H9 (cell line): ENCODE data around the gene GPR156. TPM values are rescaled to one million over a fixed set of nuclear protein-coding genes. Genes with fewer than 3 reads are reported as not detected.

Experiments used
- DNase-seq: peaks from one replicate; pipeline ENCODE4 v3.0.0-alpha.2; 2017
- H2AFZ ChIP-seq: one replicate; pipeline ENCODE4 v1.6.1; 2013; ENCODE audit warnings: mild to moderate bottlenecking, low read length, control low read depth, moderate library complexity
- H2AK5ac ChIP-seq: 2 replicates; pipeline ENCODE4 v1.6.1; 2013; ENCODE audit warnings: low read length, control low read depth, mixed read lengths; ENCODE audit not compliant: insufficient read length
- H2BK120ac ChIP-seq: one replicate; pipeline ENCODE4 v1.6.1; 2013; ENCODE audit warnings: low read depth, mild to moderate bottlenecking, low read length, control low read depth, inconsistent platforms; ENCODE audit not compliant: poor library complexity, severe bottlenecking
- H2BK12ac ChIP-seq: 2 replicates; pipeline ENCODE4 v1.6.1; 2013; ENCODE audit warnings: low read length, control low read depth, mixed read lengths, low read depth; ENCODE audit not compliant: insufficient read length
- H2BK15ac ChIP-seq: 2 replicates; pipeline ENCODE4 v1.6.1; 2013; ENCODE audit warnings: low read depth, low read length, control low read depth
- H2BK20ac ChIP-seq: one replicate; pipeline ENCODE4 v1.6.1; 2013; ENCODE audit warnings: low read depth, mild to moderate bottlenecking, low read length, control low read depth, inconsistent platforms; ENCODE audit not compliant: poor library complexity, severe bottlenecking
- H2BK5ac ChIP-seq: 2 replicates; pipeline ENCODE4 v1.6.1; 2013; ENCODE audit warnings: low read length, control low read depth, mixed read lengths; ENCODE audit not compliant: insufficient read length
- H3K14ac ChIP-seq: 2 replicates; pipeline ENCODE4 v1.6.1; 2013; ENCODE audit warnings: low read length, control low read depth; ENCODE audit not compliant: insufficient read depth
- H3K18ac ChIP-seq: 2 replicates; pipeline ENCODE4 v1.6.1; 2013; ENCODE audit warnings: low read depth, mild to moderate bottlenecking, mixed read lengths, low read length, control low read depth; ENCODE audit not compliant: insufficient read length
- H3K23ac ChIP-seq: 2 replicates; pipeline ENCODE4 v1.6.1; 2013; ENCODE audit warnings: low read length, control low read depth, mixed read lengths, low read depth; ENCODE audit not compliant: insufficient read length
- H3K23me2 ChIP-seq: 2 replicates; pipeline ENCODE4 v1.6.1; 2013; ENCODE audit warnings: low read depth, mild to moderate bottlenecking, mixed read lengths, low read length, control low read depth; ENCODE audit not compliant: insufficient read length, poor library complexity, severe bottlenecking
- H3K27ac ChIP-seq: 2 replicates; pipeline ENCODE4 v1.5.1; 2013; ENCODE audit warnings: low read length, control low read depth, mixed read lengths, low read depth; ENCODE audit not compliant: insufficient read length
- H3K27me3 ChIP-seq: 2 replicates; pipeline ENCODE4 v1.6.1; 2013; ENCODE audit warnings: low read length, control low read depth, inconsistent platforms; ENCODE audit not compliant: insufficient read depth
- H3K4ac ChIP-seq: 2 replicates; pipeline ENCODE4 v1.6.1; 2013; ENCODE audit warnings: low read depth, mild to moderate bottlenecking, control low read depth, inconsistent platforms, low read length, moderate library complexity
- H3K4me1 ChIP-seq: 2 replicates; pipeline ENCODE4 v1.6.1; 2013; ENCODE audit warnings: low read length, control low read depth, inconsistent platforms; ENCODE audit not compliant: insufficient read depth
- H3K4me2 ChIP-seq: 2 replicates; pipeline ENCODE4 v1.6.1; 2013; ENCODE audit warnings: low read length, control low read depth, mixed read lengths; ENCODE audit not compliant: insufficient read length, insufficient read depth
- H3K56ac ChIP-seq: 2 replicates; pipeline ENCODE4 v1.6.1; 2013; ENCODE audit warnings: low read depth, mild to moderate bottlenecking, mixed read lengths, low read length, control low read depth; ENCODE audit not compliant: insufficient read length
- H3K79me1 ChIP-seq: 2 replicates; pipeline ENCODE4 v1.6.1; 2013; ENCODE audit warnings: low read depth, mild to moderate bottlenecking, moderate library complexity, low read length, control low read depth, inconsistent platforms; ENCODE audit not compliant: insufficient read depth, poor library complexity, severe bottlenecking
- H3K79me2 ChIP-seq: 2 replicates; pipeline ENCODE4 v1.6.1; 2013; ENCODE audit warnings: low read length, control low read depth, inconsistent platforms; ENCODE audit not compliant: insufficient read depth
- H3K9ac ChIP-seq: 2 replicates; pipeline ENCODE4 v1.6.1; 2013; ENCODE audit warnings: low read length, control low read depth, mixed read lengths; ENCODE audit not compliant: insufficient read length; ENCODE audit errors: extremely low read depth
- H3K9me3 ChIP-seq: one replicate; pipeline ENCODE4 v1.6.1; 2013; ENCODE audit warnings: low read depth, low read length, inconsistent platforms; ENCODE audit not compliant: control insufficient read depth
- H3T11ph ChIP-seq: one replicate; pipeline ENCODE4 v1.6.1; 2013; ENCODE audit warnings: mild to moderate bottlenecking, low read length, control low read depth, inconsistent platforms
- H4K20me1 ChIP-seq: one replicate; pipeline ENCODE4 v1.6.1; 2013; ENCODE audit not compliant: control insufficient read depth, insufficient read length, insufficient read depth
- H4K5ac ChIP-seq: 2 replicates; pipeline ENCODE4 v1.6.1; 2013; ENCODE audit warnings: low read depth, mild to moderate bottlenecking, mixed read lengths, low read length, control low read depth; ENCODE audit not compliant: insufficient read length
- H4K8ac ChIP-seq: replicated peaks from 2 replicates; pipeline ENCODE4 v1.6.1; 2013; ENCODE audit warnings: low read length, control low read depth, mixed read lengths, low read depth; ENCODE audit not compliant: insufficient read length
- H4K91ac ChIP-seq: 2 replicates; pipeline ENCODE4 v1.6.1; 2013; ENCODE audit warnings: low read depth, mild to moderate bottlenecking, moderate library complexity, mixed read lengths, low read length, control low read depth; ENCODE audit not compliant: insufficient read length
- H3K27ac Mint-ChIP-seq, 3 experiments: 2 replicates in 2 of 3; 3 replicates in 1 of 3; pipeline ENCODE4 v1.8.0; 2020 to 2021; ENCODE audit warnings: mixed read lengths in 3 of 3, mild to moderate bottlenecking in 1 of 3, moderate library complexity in 1 of 3
- H3K27me3 Mint-ChIP-seq: 2 replicates; pipeline ENCODE4 v1.8.0; 2021; ENCODE audit warnings: low read depth, mild to moderate bottlenecking, moderate library complexity, mixed read lengths
- H3K36me3 Mint-ChIP-seq, 3 experiments: 2 replicates in 2 of 3; 3 replicates in 1 of 3; pipeline ENCODE4 v1.8.0; 2020 to 2021; ENCODE audit warnings: low read depth in 3 of 3, mixed read lengths in 3 of 3; ENCODE audit not compliant: insufficient read depth in 1 of 3
- H3K4me1 Mint-ChIP-seq, 2 experiments: 2 replicates each; pipeline ENCODE4 v1.8.0; 2020; ENCODE audit warnings: mixed read lengths in 2 of 2
- H3K4me3 Mint-ChIP-seq, 2 experiments: 2 replicates in 1 of 2; 3 replicates in 1 of 2; pipeline ENCODE4 v1.8.0; 2020 to 2021; ENCODE audit warnings: mild to moderate bottlenecking in 2 of 2, mixed read lengths in 2 of 2, moderate library complexity in 1 of 2
- H3K9me3 Mint-ChIP-seq, 2 experiments: 2 replicates in 1 of 2; 3 replicates in 1 of 2; pipeline ENCODE4 v1.8.0; 2020; ENCODE audit warnings: mild to moderate bottlenecking in 2 of 2, mixed read lengths in 2 of 2, moderate library complexity in 1 of 2
- CTCF ChIP-seq: fragments of 200-600 bp; sonication (generic); conservative IDR thresholded peaks from 3 replicates; pipeline ENCODE4 v1.8.0; 2021; ENCODE audit warnings: antibody characterized with exemption, mild to moderate bottlenecking
- WGBS: extraction: QIAGEN DNeasy Blood & Tissue Kit; methylation state at CpG from one replicate; pipeline ENCODE4 v1.1.7; 2013; ENCODE audit warnings: missing lambda C conversion rate, low lambda C conversion rate, mixed read lengths; ENCODE audit not compliant: insufficient read length; ENCODE audit errors: extremely low coverage; 5-methylcytosine and 5-hydroxymethylcytosine counted together
- total RNA-seq: library from RNA; stranded (reverse); gene quantifications from 2 replicates; pipeline ENCODE4 v1.2.1, GENCODE V29; 2021

Gene GPR156
- total RNA-seq, 1 experiment from 2014 or later: 1.8 TPM

DNA sequence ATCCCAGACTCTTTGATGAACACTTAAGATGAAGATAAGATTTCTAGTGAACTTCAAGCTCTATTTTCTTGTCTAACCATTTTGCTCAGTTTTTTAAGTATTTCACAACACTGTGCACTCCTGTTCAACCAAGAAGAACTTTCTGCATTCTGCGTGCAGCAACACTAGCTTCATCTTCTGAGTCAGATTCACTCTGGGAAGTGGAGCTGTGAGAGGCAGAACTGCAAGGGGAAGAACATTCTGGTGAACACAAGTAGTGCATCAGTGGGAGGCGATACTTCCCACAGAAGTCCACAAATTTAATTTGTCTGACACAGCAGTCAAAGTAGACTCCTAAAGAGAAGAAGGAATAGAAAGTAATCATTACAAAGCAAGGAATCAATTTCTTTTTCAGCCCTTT is 46.1 kb upstream of the GPR156 start:
- Histone ChIP-seq H3K14ac (no peak overlapping the region), H3K56ac (no peak overlapping the region), H4K8ac (no peak overlapping the region), H3K9ac (no peak overlapping the region), H3K79me1 (no peaks in the 10 kb centered on the region), H2BK12ac (no peak overlapping the region), H2BK120ac (no peak overlapping the region), H3K4me2 (no peak overlapping the region), H3K9me3 (no peaks in the 10 kb centered on the region), H3K18ac (no peak overlapping the region), H2BK15ac (no peak overlapping the region), H3T11ph (no peak overlapping the region), H3K4ac (no peak overlapping the region), H2BK20ac (no peak overlapping the region), H4K5ac (no peak overlapping the region), H2AK5ac (no peak overlapping the region), H4K20me1 (no peaks in the 10 kb centered on the region), H3K27me3 (no peaks in the 10 kb centered on the region), H3K23ac (no peak overlapping the region), H2BK5ac (no peak overlapping the region), H3K23me2 (no peaks in the 10 kb centered on the region), H3K4me1 (no peaks in the 10 kb centered on the region; the same call in 1 of the 2 replicates), H2AFZ (no peak overlapping the region), H3K27ac (no peak overlapping the region), H4K91ac (no peak overlapping the region), H3K79me2 (no peaks in the 10 kb centered on the region)
- Mint-ChIP-seq H3K27ac (peak overlapping the region in 1 of 3 experiments; percentile 57; a peak in 1 of 7 replicates), H3K4me3 (no peak overlapping the region), H3K9me3 (no peaks in the 10 kb centered on the region), H3K36me3 (peaks cover 16 to 34% (median 25%) of the 10 kb centered on the region in 3 experiments; a peak in 6 of 7 replicates), H3K27me3 (no peaks in the 10 kb centered on the region), H3K4me1 (peaks cover 0 to 6% of the 10 kb centered on the region in 2 experiments; a peak in 2 of 4 replicates)
- no peak for DNase-seq
- no CpG with 5 or more reads among the region's 2 CpGs for WGBS
- TF ChIP-seq CTCF: no peak
